GM21367 (cell line): ENCODE data around the gene CDYL2.
A peak's percentile ranks its signal among the peaks of the same experiment; 100 is the strongest.

Source experiments
- ATAC-seq: cut with Tn5 transposase; IDR thresholded peaks from one replicate; pipeline ENCODE4 v1.9.1; 2021; ENCODE audit not compliant: unreplicated experiment

Gene CDYL2

GRCh38 chr16:80606221-80606766 is 198.1 kb downstream of the CDYL2 start:
- no peak for ATAC-seq

DNA sequence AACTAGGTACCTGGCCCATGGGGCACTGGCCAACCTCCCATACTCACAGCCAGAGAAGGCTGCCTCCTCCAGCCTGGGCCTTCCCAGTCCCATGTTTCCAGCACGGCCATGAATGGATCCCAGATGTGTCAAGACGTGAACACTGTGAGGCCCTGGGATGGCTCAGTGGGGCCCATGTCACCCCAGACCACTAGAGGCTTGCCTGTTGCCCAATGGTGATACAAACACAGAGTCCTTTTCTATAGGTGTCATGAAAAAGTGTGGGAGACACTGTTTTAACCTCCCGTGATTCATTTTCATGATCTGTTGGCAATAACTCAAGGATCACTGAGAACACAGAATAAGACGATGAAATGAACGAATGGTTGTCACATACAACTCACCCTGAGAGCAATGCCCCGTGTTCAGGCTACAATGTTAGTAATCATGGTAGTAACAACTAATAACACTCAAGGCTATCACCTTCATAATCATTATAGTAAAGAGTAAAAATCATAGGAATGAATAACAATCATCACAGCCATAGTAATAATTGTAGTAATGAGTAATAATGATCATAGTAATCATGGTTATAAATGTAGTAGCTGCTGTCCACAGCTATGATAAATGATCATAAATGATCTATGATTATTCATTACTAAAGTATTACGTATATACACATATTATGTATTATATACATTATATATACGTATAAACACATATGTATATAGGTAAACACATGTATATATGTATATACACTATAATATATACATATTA is 199.6 kb downstream of the CDYL2 start:
- no peak for ATAC-seq

GRCh38 chr16:80602894-80603293 is 201.5 kb downstream of the CDYL2 start:
- no peak for ATAC-seq

DNA sequence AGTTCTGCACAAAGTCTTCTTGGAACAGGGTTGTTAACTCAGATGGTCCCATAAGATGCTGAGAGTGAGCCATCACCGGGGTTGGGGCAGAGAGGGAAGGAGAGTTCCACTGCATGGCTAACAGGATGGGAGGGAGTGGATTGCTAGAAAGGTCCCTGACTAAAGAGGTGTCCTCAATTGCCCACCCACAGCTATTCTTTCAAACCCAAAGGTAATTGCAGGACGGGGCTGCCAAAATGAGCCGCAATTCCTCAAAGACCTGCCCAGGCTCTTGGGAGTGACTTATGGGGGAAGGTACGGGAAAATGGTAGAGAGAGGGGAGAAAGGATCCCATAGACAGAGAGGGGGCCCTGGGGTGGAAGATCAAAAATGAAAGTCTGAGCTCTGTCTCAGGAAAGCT is 203.2 kb downstream of the CDYL2 start:
- ATAC-seq: no peak

DNA sequence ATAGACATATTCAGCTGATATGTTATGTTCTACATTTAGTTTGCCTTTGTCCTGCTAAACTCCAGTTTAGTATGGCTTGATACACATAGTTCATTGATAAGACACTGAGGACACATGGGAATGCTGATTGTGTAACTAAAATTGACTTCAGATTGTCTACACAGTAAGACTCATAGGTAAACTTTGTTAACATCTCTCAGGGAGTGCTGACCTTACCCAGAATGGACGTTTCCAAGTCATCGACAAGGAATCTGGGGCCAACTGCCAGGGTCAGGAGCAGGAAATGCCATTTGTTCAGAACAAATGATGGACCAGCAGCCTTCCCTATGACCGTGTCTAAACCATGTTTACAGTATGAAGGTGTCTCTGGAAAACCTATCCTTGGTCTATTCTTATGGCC is 204.9 kb downstream of the CDYL2 start:
- no peak for ATAC-seq

GRCh38 chr16:80596507-80597207 is 207.7 kb downstream of the CDYL2 start:
- ATAC-seq: no peak

DNA sequence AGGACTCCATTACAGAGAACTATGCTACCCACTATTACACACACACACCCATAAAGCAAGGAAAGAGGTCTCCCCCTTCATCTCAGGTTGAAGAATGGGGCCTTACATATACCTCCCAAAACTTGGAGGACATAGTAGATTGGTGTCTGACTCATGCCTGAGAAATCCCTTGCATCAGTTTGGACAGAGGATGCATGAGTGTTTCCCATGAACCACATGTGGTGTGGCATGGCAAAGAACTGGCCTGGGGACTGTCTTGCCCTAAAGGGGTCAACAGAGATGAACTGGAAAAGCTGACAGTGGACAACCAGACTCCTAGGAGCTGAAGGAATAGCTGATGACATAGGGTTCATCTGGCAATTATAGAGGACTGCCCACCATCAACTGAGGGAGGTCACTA is 209.6 kb downstream of the CDYL2 start:
- no peak for ATAC-seq

DNA sequence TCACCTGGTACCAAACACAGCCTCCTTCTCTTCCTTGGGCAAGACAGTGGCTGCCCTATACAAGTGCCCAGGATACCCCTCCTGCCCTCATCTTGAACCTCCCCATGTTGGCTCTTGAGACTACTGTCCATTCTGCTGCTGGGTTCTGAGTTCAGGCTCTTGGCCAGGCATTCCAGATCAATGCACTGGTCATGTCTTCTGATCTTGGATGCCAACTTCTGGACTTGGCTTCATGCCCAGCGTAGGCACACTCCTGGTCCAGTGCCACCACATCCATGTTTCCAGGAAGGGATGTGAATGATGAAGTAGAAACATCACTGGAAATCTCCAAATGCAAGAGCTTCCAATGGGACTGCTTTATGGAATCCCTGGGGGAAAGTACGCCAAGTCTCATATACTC is 212.1 kb downstream of the CDYL2 start:
- ATAC-seq: no peak

GRCh38 chr16:80591071-80591915 is 213.1 kb downstream of the CDYL2 start:
- no peak for ATAC-seq

GRCh38 chr16:80587071-80587470 is 217.3 kb downstream of the CDYL2 start:
- ATAC-seq: no peak

DNA sequence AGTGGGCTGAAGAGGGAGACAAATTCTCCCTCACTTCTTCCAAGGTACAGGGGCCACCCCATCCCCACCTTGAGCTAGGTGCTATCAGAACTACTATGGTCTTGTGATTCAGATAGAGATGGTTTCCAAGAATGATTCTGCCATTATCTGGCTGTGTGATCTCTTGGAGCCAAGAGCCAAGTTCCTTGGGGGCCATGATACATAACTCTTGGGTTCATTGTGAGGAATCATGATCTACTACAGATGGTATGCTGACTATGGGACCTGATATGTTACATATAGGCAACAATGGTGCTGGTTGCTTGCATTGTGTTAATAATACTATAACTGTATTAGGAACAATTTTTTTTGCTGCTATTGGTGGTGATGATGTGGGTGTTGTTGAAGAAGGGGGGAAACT is 217.9 kb downstream of the CDYL2 start:
- no peak for ATAC-seq

DNA sequence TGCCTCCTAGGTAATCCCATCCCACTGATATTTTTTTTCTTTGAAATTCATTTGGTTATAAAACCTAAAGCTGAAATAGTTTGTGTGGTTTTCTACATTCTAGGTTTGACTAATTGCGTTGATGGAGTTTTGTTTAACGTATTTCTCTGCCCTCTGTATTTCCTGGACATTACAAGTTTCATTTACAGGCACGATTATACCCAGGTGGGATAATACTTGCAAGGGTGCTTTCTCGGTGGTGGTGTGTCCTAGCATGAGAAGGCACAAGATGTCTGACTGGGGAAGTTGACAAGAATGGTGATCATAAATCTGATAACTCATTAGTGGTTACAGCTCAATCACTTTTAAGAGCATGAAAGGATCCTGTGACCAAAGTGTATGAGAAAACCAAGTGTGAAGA is 218.6 kb downstream of the CDYL2 start:
- no peak for ATAC-seq

DNA sequence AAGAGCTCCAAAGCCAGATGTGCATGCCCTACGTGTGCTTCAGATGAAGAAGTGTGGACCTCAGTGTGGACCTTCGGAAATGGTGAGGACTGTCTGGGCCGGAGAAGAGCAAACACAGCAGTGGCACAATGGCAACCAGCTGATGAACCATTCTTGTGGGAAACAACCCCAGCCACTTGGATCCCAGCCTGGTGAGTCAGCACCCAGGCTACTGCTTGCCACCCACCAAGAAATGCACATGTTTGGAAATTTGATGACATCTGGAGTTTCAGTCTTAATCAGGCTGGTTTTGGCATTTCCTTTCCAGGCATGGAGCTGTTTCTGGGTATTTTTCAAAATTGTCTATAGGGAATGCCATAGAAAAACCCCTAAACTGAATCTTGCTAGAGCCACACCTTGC is 220.9 kb downstream of the CDYL2 start:
- ATAC-seq: no peak

DNA sequence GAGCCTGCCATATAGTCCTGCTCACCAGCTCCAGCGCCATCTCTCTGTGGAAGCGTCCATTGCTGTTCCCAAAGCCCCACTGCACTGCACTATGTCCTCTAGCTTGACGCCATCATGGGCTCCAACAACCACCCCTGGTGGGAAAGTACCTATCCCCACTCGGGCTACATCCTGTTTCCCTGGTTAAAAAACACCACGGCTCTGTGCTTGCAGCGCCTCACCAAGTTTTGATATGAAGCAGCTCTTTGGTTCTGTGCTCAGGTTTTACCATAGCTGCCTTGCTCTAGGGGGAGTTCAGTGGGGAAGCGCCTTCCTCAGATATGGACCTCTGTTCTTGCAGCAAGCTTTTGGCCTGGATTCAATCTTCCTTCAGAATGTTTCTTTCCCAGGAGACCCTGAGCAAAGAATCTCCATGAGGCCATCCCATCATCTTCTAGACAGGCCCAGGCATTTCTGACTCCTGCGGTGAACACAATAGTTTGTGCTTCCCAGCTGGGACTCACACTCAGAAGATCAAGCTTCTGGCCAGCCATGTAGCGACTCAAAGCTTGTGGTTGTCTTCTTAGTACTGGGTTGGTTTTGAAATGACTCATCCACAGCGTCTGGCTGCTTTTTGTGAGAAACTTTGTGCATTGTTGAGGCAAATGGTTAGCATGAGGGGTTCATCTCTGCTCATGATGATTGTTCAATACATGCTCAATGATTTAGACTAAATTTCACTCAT is 224.1 kb downstream of the CDYL2 start:
- ATAC-seq: peak; percentile 86

GRCh38 chr16:80577485-80578280 is 226.7 kb downstream of the CDYL2 start:
- no peak for ATAC-seq

DNA sequence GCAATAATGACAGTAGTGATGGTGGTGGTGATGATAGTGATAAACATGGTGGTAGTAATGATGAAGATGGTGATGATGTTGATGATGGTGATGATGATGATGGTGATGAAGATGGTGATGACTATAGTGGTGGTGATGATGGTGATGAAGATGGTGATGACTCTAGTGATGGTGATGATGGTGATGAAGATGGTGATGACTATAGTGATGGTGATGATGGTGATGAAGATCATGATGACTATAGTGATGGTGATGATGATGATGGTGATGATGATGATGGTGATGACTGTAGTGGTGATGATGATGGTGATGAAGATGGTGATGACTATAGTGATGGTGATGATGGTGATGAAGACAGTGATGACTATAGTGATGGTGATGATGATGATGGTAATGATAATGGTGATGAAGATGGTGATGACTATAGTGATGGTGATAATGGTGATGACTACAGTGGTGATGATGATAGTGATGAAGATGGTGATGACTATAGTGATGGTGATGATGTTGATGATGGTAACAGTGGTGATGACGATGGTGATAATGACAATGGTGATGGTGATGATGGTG is 228.0 kb downstream of the CDYL2 start:
- no peak for ATAC-seq

DNA sequence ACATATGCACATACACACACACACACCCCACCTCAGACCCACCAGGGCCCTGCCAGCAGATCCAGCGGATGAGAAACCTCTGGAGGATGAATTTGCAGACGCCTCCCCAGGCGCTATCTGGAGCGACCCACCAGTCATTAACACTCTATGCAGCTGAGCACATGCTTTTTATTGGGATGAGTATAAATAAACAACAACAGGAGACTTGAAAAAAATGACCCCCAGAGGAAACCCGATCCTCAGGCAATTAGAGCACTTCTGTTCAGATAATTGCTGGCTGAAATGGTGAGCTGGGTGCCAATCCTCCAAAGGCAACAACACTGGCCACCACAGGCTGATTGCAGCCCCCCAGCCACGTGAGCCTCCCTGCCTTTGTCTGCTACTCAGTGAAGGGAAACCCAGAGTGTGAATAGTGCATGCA is 230.7 kb downstream of the CDYL2 start:
- ATAC-seq: no peak

DNA sequence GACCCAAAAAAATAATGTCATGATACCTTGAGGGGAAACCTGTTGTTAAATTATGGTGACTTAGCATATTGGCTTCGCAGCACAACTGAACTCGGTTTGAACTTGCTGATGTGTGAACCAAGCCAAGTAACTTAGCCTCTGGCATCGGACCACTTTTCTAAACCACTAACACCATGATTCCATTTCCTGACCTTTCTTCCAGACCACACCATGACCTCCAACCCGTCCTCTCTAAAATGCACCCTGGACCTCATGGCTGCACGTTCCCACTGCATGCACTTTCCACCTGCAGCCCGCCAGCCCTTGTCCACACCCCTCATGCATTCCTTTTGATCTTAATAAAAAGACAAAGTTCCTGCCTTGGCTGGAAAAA is 234.3 kb downstream of the CDYL2 start:
- no peak for ATAC-seq

GRCh38 chr16:80569440-80570105 is 234.8 kb downstream of the CDYL2 start:
- ATAC-seq: no peak
